ENCODE data around the gene WDFY4.

The WDFY4 gene

GRCh38 chr10:48767373-48768143, 82.9 kb downstream of the WDFY4 start:
- Histone ChIP-seq H3K4me1 (ENCODE audit: insufficient read depth, low read length) (peaks cover 7% of the 10 kb centered on the region; the same call in 1 of the 2 replicates), H3K9me3 (ENCODE audit: control insufficient read depth, insufficient read depth, low read length) (no peaks in the 10 kb centered on the region), H3K36me3 (ENCODE audit: insufficient read depth, low read length) (no peaks in the 10 kb centered on the region), H3K9ac (ENCODE audit: low read depth, low read length) (no peak overlapping the region)

DNA sequence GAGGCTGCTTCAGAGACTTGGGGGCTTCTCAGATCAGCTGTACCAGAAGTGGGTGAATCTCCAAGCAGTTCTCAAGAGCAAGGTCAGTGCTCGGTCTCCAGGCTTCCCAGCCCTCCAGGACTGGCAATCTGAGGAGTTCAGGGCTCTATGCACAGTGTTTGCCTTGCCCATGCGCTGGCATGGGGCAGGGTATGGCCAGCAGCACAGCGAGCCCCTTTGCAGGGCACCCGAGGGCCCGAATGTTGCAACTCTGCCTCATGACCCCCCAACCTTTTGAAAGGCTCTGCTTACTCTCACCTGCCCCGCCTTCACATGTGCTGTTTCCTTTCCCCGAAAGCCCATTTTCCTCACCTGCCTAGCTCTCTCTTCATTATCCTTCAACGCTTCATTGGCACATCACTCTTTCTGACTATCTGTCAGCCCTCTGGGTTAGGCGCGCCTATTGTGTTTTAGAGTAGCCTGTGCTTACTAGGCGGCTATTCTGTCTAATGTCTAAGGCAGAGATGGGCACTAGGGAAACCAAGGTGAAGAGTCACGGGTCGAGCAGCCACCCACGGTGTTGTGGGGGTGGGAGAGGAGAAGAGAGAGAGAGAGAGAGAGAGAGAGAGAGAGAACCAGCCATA, 83.6 kb downstream of the WDFY4 start:
- Histone ChIP-seq H3K4me1 (ENCODE audit: insufficient read depth, low read length) (peaks cover 7% of the 10 kb centered on the region; the same call in 1 of the 2 replicates), H3K9ac (ENCODE audit: low read depth, low read length) (no peak overlapping the region), H3K36me3 (ENCODE audit: insufficient read depth, low read length) (no peaks in the 10 kb centered on the region), H3K9me3 (ENCODE audit: control insufficient read depth, insufficient read depth, low read length) (no peaks in the 10 kb centered on the region)

GRCh38 chr10:48768926-48769325, 84.3 kb downstream of the WDFY4 start:
- Histone ChIP-seq H3K4me1 (ENCODE audit: insufficient read depth, low read length) (peaks cover 7% of the 10 kb centered on the region; the same call in 1 of the 2 replicates), H3K9me3 (ENCODE audit: control insufficient read depth, insufficient read depth, low read length) (no peaks in the 10 kb centered on the region), H3K36me3 (ENCODE audit: insufficient read depth, low read length) (no peaks in the 10 kb centered on the region), H3K9ac (ENCODE audit: low read depth, low read length) (no peak overlapping the region)

- Histone ChIP-seq H3K36me3 (ENCODE audit: insufficient read depth, low read length) (no peaks in the 10 kb centered on the region), H3K9me3 (ENCODE audit: control insufficient read depth, insufficient read depth, low read length) (no peaks in the 10 kb centered on the region), H3K9ac (ENCODE audit: low read depth, low read length) (no peak overlapping the region), H3K4me1 (ENCODE audit: insufficient read depth, low read length) (peaks cover 7% of the 10 kb centered on the region; the same call in 1 of the 2 replicates)
Measured at GRCh38 chr10:48769706-48770435, 85.2 kb downstream of the WDFY4 start.

DNA sequence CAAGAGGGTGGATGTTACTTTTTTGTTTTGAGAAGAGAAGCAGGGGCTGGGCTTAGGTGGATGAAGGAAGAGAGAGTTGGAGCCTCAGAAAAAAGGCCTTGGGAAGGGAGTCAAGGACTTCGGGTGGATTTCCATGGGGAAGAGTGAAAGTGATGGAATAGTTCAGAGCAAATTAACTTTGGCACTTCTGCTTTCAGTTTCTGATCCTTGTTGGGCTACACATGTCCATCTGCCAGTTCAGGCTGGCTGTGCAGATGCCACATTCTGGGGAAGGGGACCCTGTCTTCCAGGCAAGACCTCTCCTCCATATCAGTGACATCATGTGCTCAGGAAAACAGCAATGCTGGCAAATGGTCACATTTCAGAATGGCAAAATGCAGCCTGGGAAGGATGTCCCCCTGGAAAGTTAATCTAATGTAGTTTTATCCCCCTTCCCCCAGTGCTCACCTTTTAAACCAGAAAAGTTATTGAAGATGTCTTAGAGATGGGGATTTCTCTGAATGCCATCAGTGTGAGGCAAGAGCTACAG, 86.0 kb downstream of the WDFY4 start:
- Histone ChIP-seq H3K9ac (ENCODE audit: low read depth, low read length) (no peak overlapping the region), H3K36me3 (ENCODE audit: insufficient read depth, low read length) (no peaks in the 10 kb centered on the region), H3K4me1 (ENCODE audit: insufficient read depth, low read length) (peaks cover 7% of the 10 kb centered on the region; the same call in 1 of the 2 replicates), H3K9me3 (ENCODE audit: control insufficient read depth, insufficient read depth, low read length) (no peaks in the 10 kb centered on the region)

- Histone ChIP-seq H3K9me3 (ENCODE audit: control insufficient read depth, insufficient read depth, low read length) (no peaks in the 10 kb centered on the region), H3K4me1 (ENCODE audit: insufficient read depth, low read length) (peaks cover 7% of the 10 kb centered on the region; the same call in 1 of the 2 replicates), H3K9ac (ENCODE audit: low read depth, low read length) (no peak overlapping the region), H3K36me3 (ENCODE audit: insufficient read depth, low read length) (no peaks in the 10 kb centered on the region)
Measured at GRCh38 chr10:48771234-48771633, 86.6 kb downstream of the WDFY4 start.

- Histone ChIP-seq H3K9ac (ENCODE audit: low read depth, low read length) (no peak overlapping the region), H3K9me3 (ENCODE audit: control insufficient read depth, insufficient read depth, low read length) (no peaks in the 10 kb centered on the region), H3K4me1 (ENCODE audit: insufficient read depth, low read length) (peaks cover 7% of the 10 kb centered on the region; the same call in 1 of the 2 replicates), H3K36me3 (ENCODE audit: insufficient read depth, low read length) (no peaks in the 10 kb centered on the region)
Measured at GRCh38 chr10:48772059-48772458, 87.4 kb downstream of the WDFY4 start.

- Histone ChIP-seq H3K4me1 (ENCODE audit: insufficient read depth, low read length) (peaks cover 7% of the 10 kb centered on the region; the same call in 1 of the 2 replicates), H3K9ac (ENCODE audit: low read depth, low read length) (no peak overlapping the region), H3K36me3 (ENCODE audit: insufficient read depth, low read length) (no peaks in the 10 kb centered on the region), H3K9me3 (ENCODE audit: control insufficient read depth, insufficient read depth, low read length) (no peaks in the 10 kb centered on the region)
Measured at GRCh38 chr10:48773580-48773979, 88.9 kb downstream of the WDFY4 start.

DNA sequence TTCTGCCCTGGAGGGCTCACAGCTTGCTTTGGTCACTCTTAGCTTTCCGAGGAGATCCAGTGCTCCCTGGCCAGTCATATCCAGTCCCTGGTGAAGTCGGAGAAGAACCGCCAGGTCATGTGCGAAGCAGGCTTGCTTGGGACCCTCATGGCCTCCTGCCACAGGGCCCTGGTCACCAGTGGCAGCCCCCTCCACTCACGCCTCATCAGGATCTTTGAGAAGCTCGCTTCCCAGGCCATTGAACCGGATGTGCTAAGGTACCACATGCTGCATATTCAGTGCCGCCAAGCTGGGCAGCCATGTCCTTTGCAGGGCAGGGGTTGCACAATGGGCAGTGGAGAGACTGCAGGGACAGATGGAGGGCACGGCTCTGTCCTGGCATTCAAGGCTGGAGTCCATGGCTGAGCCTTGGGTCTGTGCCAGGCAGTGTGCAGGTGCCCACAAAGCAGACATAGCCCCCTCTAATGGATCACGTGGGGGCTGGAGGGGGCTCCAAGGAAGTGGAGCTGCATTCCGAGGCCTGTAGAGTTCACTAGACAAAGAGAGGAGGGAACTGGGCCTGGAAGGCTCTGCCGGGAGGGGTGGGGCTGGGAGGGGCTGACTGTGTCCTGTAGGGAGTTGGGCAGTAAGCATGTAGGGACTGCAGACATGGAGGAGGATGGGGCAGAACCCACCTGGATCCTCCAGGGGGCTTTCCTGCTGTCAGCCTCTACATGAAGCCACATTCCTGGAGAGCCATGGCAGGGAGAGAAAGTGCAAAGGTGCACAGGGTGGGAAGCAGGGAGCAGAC, 89.9 kb downstream of the WDFY4 start:
- 0 out of 2 replicates have a peak, but pooled peaks cover 3% of the 10 kb centered on the region for H3K4me1 ChIP-seq (ENCODE audit: insufficient read depth, low read length)
- H3K9ac ChIP-seq (ENCODE audit: low read depth, low read length): no peak overlapping the region
- H3K9me3 ChIP-seq (ENCODE audit: control insufficient read depth, insufficient read depth, low read length): no peaks in the 10 kb centered on the region
- no peaks in the 10 kb centered on the region for H3K36me3 ChIP-seq (ENCODE audit: insufficient read depth, low read length)

- Histone ChIP-seq H3K9ac (ENCODE audit: low read depth, low read length) (no peak overlapping the region), H3K4me1 (ENCODE audit: insufficient read depth, low read length) (no peaks in the 10 kb centered on the region), H3K36me3 (ENCODE audit: insufficient read depth, low read length) (no peaks in the 10 kb centered on the region), H3K9me3 (ENCODE audit: control insufficient read depth, insufficient read depth, low read length) (no peaks in the 10 kb centered on the region)
Measured at GRCh38 chr10:48775206-48775517, 90.5 kb downstream of the WDFY4 start.

GRCh38 chr10:48776005-48776522, 91.4 kb downstream of the WDFY4 start:
- no peaks in the 10 kb centered on the region for H3K9me3 ChIP-seq (ENCODE audit: control insufficient read depth, insufficient read depth, low read length)
- no peaks in the 10 kb centered on the region for H3K36me3 ChIP-seq (ENCODE audit: insufficient read depth, low read length)
- no peak overlapping the region for H3K9ac ChIP-seq (ENCODE audit: low read depth, low read length)
- no peaks in the 10 kb centered on the region for H3K4me1 ChIP-seq (ENCODE audit: insufficient read depth, low read length)

DNA sequence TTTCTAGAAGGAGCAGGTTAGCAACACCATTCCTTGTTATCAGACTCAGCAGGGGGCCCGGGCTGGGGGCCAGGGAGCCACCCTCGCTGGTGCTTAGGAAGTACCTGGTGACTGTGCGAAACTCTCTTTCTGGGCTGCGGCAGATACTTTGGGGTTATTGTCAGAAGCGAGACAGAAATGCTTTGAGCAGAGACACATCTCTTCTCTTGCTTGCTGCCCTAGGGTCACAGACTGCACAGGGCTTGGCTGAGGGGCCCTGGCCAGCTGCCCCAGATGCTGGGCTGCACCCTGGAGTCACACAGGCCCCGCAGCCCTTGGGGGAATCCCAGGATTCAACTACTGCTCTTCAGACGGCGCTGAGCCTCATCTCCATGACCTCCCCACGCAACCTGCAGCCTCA, 91.9 kb downstream of the WDFY4 start:
- no peaks in the 10 kb centered on the region for H3K9me3 ChIP-seq (ENCODE audit: control insufficient read depth, insufficient read depth, low read length)
- H3K4me1 ChIP-seq (ENCODE audit: insufficient read depth, low read length): no peaks in the 10 kb centered on the region
- H3K36me3 ChIP-seq (ENCODE audit: insufficient read depth, low read length): no peaks in the 10 kb centered on the region
- no peak overlapping the region for H3K9ac ChIP-seq (ENCODE audit: low read depth, low read length)

DNA sequence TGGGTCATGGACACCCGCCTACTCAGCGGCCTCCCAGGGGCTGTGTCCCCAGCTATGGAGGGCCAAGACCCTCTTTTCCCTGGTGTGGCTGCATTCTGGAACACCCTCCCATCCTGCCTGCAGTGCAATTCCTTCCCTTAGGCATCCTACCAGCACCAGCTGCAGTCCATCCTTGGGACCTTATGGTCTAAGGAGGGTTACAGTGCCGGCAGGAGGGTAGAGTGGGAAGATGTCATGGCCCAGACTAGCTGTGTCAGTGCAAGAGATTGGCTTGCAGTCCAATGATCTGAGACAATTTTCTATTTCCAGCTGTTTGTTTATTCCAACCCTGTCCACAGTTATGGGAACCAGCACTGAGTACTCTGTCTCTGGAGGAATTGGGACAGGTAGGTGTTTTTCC, 92.4 kb downstream of the WDFY4 start:
- H3K36me3 ChIP-seq (ENCODE audit: insufficient read depth, low read length): no peaks in the 10 kb centered on the region
- no peaks in the 10 kb centered on the region for H3K4me1 ChIP-seq (ENCODE audit: insufficient read depth, low read length)

More for the DNA sequence above, 92.4 kb downstream of the WDFY4 start:
- H3K9ac ChIP-seq (ENCODE audit: low read depth, low read length): no peak overlapping the region
- H3K9me3 ChIP-seq (ENCODE audit: control insufficient read depth, insufficient read depth, low read length): no peaks in the 10 kb centered on the region
